ENCODE data around the gene DCAF7. TPM values are rescaled to one million over a fixed set of nuclear protein-coding genes. Genes with fewer than 3 reads are reported as not detected.

Gene DCAF7
- total RNA-seq, 4 donors from 2014 or later, result 29.2 to 42.9 (median 41.9) TPM

DNA sequence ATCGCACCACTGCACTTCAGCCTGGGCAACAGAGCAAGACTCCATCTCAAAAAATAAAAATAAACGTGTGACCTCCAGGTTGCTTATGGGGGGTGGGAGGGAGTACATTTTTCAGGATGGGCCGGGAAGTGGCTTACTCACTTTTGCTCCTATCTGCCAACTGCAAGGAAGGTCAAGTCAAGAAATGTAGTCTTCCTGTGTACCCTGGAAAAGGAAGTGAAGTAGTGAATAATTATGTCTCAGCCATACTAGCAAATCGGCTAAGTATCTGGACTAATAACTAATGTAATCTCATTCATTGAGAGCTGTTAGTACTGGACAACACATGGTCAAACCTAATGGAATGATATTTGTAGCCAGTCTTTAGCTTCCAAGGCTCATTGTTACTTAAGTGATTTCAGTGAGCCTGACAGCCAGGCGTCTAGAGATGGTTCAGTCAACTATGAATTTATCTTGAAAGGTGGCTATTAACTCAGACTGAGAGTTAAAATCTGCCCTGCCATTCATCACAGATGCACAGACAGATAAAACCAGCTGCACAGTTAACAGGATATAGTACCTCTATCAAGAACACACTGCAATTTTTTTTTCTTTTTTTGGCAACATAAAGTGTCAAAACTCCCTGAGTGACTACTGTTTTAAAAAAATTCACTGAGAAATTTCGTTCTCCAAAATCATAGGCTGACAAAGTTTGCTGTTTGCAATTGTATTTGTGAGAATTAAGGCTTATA, 46.7 kb downstream of the DCAF7 start:
- TF ChIP-seq POLR2A (IDR thresholded peaks at IDR 0.05) (no peak), EP300 (IDR thresholded peaks at IDR 0.05; ENCODE audit: low read depth) (no peak), POLR2AphosphoS5 (IDR thresholded peaks at IDR 0.05) (no peak), CTCF (IDR thresholded peaks at IDR 0.05) (no peak)
- H3K36me3 ChIP-seq, result peaks cover 0 to under 1% (median 0%) of the 10 kb centered on the region in 4 donors
- H3K4me1 ChIP-seq, result peaks cover 11 to 20% (median 14%) of the 10 kb centered on the region in 4 donors
- no peaks in the 10 kb centered on the region for H3K9me3 ChIP-seq
- in situ Hi-C loops (cut with MboI; ENCODE audit: low pct_ligation_motif_present in 1 of 4, low pct_unique_long_range_greater_than_20kb in 1 of 4, low sequenced_read_pairs in 3 of 4) (no loop called here), intact Hi-C loops (cut with DNase I; ENCODE audit: low total_unique reads) (loop anchor here (1.0 kb wide), 1 partner anchor 13 kb away; no protein-coding TSS in a partner anchor)
- DNase-seq, result no peak
- no peak overlapping the region for H3K27ac ChIP-seq
- no peaks in the 10 kb centered on the region for H3K27me3 ChIP-seq
- H3K4me3 ChIP-seq, result no peak overlapping the region
- 52 to 75% methylated on average over 5 to 6 of the region's 6 CpGs for WGBS, 2 donors (ENCODE audit: low coverage in 1 of 2)

DNA sequence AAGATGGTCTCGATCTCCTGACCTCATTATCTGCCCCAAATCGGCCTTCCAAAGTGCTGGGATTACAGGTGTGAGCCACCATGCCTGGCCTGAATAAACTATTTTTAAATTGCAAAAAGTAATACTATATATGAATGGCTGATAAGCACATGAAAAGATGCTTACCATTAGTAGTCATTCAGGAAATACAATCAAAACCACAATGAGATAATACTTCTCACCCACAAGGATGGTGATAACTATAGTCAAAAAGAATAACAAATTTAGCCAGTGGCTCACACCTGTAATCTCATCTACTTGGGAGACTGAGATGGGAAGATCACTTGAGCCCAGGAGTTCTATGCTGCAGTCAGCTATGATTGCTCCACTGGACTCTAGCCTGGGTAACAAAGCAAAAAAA, 48.0 kb downstream of the DCAF7 start:
- TF ChIP-seq CTCF (IDR thresholded peaks at IDR 0.05) (no peak), POLR2A (IDR thresholded peaks at IDR 0.05) (no peak), EP300 (IDR thresholded peaks at IDR 0.05; ENCODE audit: low read depth) (no peak), POLR2AphosphoS5 (IDR thresholded peaks at IDR 0.05) (no peak)
- no peaks in the 10 kb centered on the region for H3K9me3 ChIP-seq
- in situ Hi-C loops (cut with MboI; ENCODE audit: low pct_ligation_motif_present in 1 of 4, low pct_unique_long_range_greater_than_20kb in 1 of 4, low sequenced_read_pairs in 3 of 4), result no loop called here
- H3K27me3 ChIP-seq, result no peaks in the 10 kb centered on the region
- intact Hi-C loops (cut with DNase I; ENCODE audit: low total_unique reads), result no loop called here
- no peak overlapping the region for H3K4me3 ChIP-seq
- H3K36me3 ChIP-seq, result no peaks in the 10 kb centered on the region
- H3K27ac ChIP-seq, result no peak overlapping the region
- DNase-seq, result no peak
- WGBS, 2 donors (ENCODE audit: low coverage in 1 of 2), result 79 to 87% methylated on average over 2 of the region's 2 CpGs
- H3K4me1 ChIP-seq, result peaks cover 14 to 25% (median 15%) of the 10 kb centered on the region in 4 donors

DNA sequence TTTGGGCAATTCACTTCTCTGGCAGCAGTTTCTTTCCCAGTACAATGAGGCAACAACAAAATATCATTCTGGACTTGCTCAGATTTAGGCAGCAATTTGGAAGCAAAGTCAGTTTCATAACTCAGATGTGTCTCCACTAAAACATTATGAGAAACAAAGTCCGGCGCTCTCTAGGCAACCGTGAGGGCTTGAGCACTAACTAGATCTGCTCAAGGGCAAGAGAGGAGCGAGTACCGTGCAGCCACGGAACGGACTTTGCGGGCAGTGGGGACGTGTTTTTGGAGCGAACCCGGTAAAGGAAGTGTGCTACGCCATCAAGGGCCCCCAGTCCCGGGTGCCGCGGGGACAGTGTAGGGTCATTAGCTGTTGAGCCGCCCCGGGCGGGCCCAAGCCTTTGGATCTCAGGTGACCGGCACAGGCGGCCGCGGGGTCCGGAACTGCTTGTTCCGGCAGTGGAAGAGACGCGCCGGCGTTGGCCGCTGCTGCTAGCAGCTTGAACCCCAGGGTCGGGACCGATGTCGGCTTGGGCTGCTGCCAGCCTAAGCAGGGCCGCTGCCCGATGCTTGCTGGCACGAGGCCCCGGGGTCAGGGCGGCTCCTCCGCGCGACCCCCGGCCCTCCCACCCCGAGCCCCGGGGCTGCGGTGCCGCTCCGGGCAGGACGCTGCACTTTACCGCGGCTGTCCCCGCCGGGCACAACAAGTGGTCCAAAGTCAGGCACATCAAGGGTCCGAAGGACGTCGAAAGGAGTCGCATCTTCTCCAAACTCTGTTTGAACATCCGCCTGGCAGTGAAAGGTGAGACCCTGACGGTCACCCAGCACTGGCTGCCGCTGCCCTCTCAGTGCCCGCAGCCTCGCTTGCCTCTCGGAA, 50.5 kb downstream of the DCAF7 start, which contains the start of gene TACO1:
TACO1 (plus strand) TSS at position 327 of the 870 bp plus-strand sequence; CDS start at position 516, 189 bp downstream.
- Histone ChIP-seq H3K9me3 (no peaks in the 10 kb centered on the region), H3K4me3 (peak within 1 kb of the TSS; percentile 70 to 74 (median 72)), H3K27me3 (no peaks in the 10 kb centered on the region), H3K27ac (peak within 1 kb of the TSS; percentile 83 to 90 (median 87)), H3K4me1 (peaks cover 14 to 25% (median 15%) of the 10 kb centered on the region in 4 donors), H3K36me3 (peaks cover 0 to 11% (median 4%) of the 10 kb centered on the region in 4 donors)
- DNase-seq, result peak; percentile 85
- TF ChIP-seq POLR2A (IDR thresholded peaks at IDR 0.05) (peak; percentile 76), CTCF (IDR thresholded peaks at IDR 0.05) (no peak), POLR2AphosphoS5 (IDR thresholded peaks at IDR 0.05) (peak; percentile 62 to 82 (median 81)), EP300 (IDR thresholded peaks at IDR 0.05; ENCODE audit: low read depth) (no peak)
- 1% methylated on average over 38 of the region's 61 CpGs; no CpG with 5 or more reads in 1 of the 2 donors for WGBS, 2 donors (ENCODE audit: low coverage in 1 of 2)
- intact Hi-C loops (cut with DNase I; ENCODE audit: low total_unique reads), result no loop called here
- in situ Hi-C loops (cut with MboI; ENCODE audit: low pct_ligation_motif_present in 1 of 4, low pct_unique_long_range_greater_than_20kb in 1 of 4, low sequenced_read_pairs in 3 of 4), result no loop called here

All from transverse colon (tissue), 4 donors.